Esophagus (tissue), 2 donors: ENCODE data around the gene OR2W3. TPM values are rescaled to one million over a fixed set of nuclear protein-coding genes. Genes with fewer than 3 reads are reported as not detected.
A peak's percentile ranks its signal among the peaks of the same experiment; 100 is the strongest.

Source experiments
- H3K27ac ChIP-seq, 2 donors: one replicate each; pipeline ENCODE4 v1.5.1; 2013; ENCODE audit warnings: low read depth in 2 of 2, mild to moderate bottlenecking in 2 of 2, inconsistent platforms in 1 of 2, low read length in 1 of 2, moderate library complexity in 1 of 2
- H3K27me3 ChIP-seq, 2 donors: one replicate each; pipeline ENCODE4 v1.6.1; 2013; ENCODE audit warnings: low read length in 2 of 2, control low read depth in 1 of 2, mild to moderate bottlenecking in 1 of 2; ENCODE audit not compliant: insufficient read depth in 2 of 2, control insufficient read depth in 1 of 2
- H3K36me3 ChIP-seq, 2 donors: one replicate each; pipeline ENCODE4 v1.6.1; 2013; ENCODE audit warnings: low read length in 1 of 2; ENCODE audit not compliant: control insufficient read depth in 2 of 2, insufficient read depth in 2 of 2
- H3K4me1 ChIP-seq, 2 donors: one replicate each; pipeline ENCODE4 v1.6.1; 2013; ENCODE audit warnings: low read length in 1 of 2; ENCODE audit not compliant: control insufficient read depth in 2 of 2, insufficient read depth in 2 of 2
- H3K4me3 ChIP-seq, 2 donors: one replicate each; pipeline ENCODE4 v1.5.1; 2013; ENCODE audit warnings: low read length in 2 of 2, mild to moderate bottlenecking in 2 of 2, low read depth in 1 of 2, moderate library complexity in 1 of 2
- H3K9me3 ChIP-seq, 2 donors: one replicate each; pipeline ENCODE4 v1.6.1; 2013; ENCODE audit warnings: mild to moderate bottlenecking in 2 of 2, low read depth in 1 of 2, low read length in 1 of 2, moderate library complexity in 1 of 2; ENCODE audit not compliant: control insufficient read depth in 2 of 2, insufficient read depth in 1 of 2
- WGBS, 2 donors: extraction: QIAGEN DNeasy Blood & Tissue Kit; methylation state at CpG; one replicate each; pipeline ENCODE4 v1.1.7; 2013; 5-methylcytosine and 5-hydroxymethylcytosine counted together
- polyA plus RNA-seq, 2 donors: library from polyadenylated mRNA; stranded (reverse); fragments of 200-250 nt; gene quantifications; one replicate each; pipeline ENCODE4 v1.2.3, GENCODE V29; 2013
- donor health status: healthy with polysubstance abuse.
- donor health status: Bipolar disorder and iron deficiency.

Gene OR2W3
- under 1 TPM in 1 of 2 donors, not detected in 1; 0.12 TPM for polyA plus RNA-seq

DNA sequence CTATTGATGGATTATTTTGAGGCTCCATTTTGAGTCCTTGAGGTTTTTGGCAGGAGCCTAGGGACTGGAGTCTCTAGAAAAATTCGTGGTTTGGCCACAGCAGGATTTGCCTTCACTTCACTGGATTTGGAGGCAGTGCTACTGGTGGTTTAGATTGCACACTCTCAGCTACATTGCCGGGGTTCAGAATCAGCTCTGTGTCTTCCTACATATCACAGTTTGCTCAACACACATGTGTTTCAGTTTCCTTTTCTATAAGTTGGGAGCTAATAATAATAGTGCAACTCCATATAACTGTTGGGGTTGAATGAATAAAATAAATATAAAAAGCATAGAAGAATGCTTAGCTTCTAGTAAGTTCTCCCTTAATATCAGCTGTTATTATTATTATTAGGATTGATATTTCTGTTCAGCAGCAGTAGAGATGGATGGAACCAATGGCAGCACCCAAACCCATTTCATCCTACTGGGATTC lies at the start of gene OR2W3:
TSS of gene OR2W3 (plus strand) at position 425 of the 475 bp plus-strand sequence. CDS start at position 425, 0 bp downstream.
- Histone ChIP-seq H3K36me3 (no peaks in the 10 kb centered on the region), H3K9me3 (peaks cover 4 to 10% of the 10 kb centered on the region in 2 donors), H3K4me3 (no peak within 1 kb of the TSS), H3K27me3 (no peaks in the 10 kb centered on the region), H3K27ac (no peak within 1 kb of the TSS), H3K4me1 (no peaks in the 10 kb centered on the region)
- 44 to 46% methylated on average over 2 of the region's 2 CpGs for WGBS, 2 donors

DNA sequence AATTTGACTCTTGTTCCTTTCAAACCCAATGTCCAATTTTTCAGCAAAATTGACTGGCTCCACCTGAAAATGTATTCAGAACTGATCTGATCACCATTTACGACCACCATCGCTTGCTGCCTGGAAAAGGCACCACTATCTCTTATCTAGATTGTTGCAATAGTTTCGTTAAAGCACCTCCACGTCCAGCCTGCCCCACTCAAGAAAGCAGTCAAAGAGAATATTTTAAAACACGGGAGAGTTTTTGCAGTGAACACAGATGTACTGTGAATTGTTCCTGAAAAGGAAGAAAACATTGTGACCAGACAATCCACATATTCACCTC lies 49.7 kb upstream of the OR2W3 start:
- Histone ChIP-seq H3K4me3 (no peak overlapping the region), H3K27ac (no peak overlapping the region), H3K9me3 (peaks cover 3 to 5% of the 10 kb centered on the region in 2 donors), H3K4me1 (no peaks in the 10 kb centered on the region), H3K36me3 (no peaks in the 10 kb centered on the region), H3K27me3 (no peaks in the 10 kb centered on the region)
- WGBS, 2 donors = 68 to 81% methylated on average over 5 of the region's 5 CpGs

DNA sequence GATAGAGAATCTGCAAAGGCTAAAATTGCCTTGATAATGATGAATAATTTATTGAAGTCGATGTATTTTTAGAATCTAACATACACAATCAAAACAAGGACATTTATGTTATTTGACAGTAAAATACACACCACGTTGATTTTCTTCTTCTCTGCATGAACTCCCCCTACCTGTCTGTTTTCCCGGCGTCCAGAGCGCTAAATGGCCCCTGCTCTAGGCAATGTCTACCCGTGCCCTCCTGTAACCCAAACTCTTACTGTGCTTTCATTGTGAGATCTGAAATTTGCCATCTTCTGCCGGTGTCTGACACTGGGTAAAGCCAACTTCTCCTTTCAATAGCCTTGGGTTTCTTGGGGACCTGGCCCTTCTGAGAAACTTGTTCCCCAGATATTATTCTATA lies 47.0 kb upstream of the OR2W3 start:
- no peaks in the 10 kb centered on the region for H3K36me3 ChIP-seq
- H3K27me3 ChIP-seq = peaks cover 0 to 4% of the 10 kb centered on the region in 2 donors
- H3K9me3 ChIP-seq = no peaks in the 10 kb centered on the region
- no peak overlapping the region for H3K4me3 ChIP-seq
- H3K4me1 ChIP-seq = no peaks in the 10 kb centered on the region
- no peak overlapping the region for H3K27ac ChIP-seq
- 80 to 87% methylated on average over 7 of the region's 7 CpGs for WGBS, 2 donors

DNA sequence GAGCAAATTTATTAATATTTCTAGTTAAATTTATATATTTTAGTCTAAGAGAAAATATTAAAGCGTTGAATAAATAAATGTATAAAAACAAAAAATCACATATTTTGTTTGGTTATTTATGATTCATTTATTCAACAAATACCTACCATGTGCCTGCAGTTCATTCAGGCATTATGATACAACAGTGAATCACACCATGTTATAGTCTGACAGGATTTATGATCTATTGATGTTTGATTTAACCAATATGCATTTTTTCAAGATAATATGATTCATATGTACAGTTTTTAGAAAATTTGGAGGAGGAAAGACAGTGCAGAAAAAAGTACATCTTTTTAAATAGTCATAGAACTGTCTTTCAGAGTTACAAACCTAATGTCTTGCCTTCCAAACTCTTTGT lies 45.8 kb upstream of the OR2W3 start:
- WGBS, 2 donors = 84 to 92% methylated on average over 1 of the region's 1 CpG
- no peaks in the 10 kb centered on the region for H3K9me3 ChIP-seq
- H3K4me1 ChIP-seq = no peaks in the 10 kb centered on the region
- no peak overlapping the region for H3K4me3 ChIP-seq
- peaks cover 0 to 4% of the 10 kb centered on the region in 2 donors for H3K27me3 ChIP-seq
- H3K36me3 ChIP-seq = no peaks in the 10 kb centered on the region
- H3K27ac ChIP-seq = no peak overlapping the region

DNA sequence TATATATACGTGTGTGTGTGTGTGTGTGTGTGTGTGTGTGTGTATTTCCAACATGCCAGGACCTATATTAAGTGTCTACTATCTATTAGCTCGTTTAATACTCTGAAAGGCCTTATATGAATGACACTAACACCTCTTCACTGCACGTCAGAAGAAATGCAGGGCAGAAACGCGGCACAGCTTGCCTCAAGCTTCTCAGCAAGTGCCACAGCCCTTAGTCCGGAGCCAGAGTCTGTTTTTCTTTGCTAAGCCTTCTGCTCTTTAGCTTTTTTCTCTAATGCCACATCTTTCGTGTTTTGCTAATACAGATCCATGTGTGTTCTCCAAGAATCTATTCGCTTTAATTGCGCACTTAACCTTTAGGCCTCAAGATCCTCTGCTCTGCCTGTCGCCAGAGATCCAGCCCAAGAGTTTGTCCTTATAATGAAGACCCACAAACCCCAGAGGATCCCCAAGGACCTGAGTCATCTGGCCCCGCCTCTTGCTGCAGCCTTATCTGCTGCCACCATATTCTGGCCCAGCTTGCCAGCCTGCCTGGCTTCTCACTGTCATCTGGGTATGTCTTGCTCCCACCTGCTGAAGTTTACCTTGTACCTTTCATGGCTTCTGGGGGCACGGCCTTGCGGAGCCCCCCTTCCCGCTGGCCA lies 40.4 kb upstream of the OR2W3 start:
- peaks cover 0 to 6% of the 10 kb centered on the region in 2 donors for H3K4me1 ChIP-seq
- H3K4me3 ChIP-seq = no peak overlapping the region
- no peaks in the 10 kb centered on the region for H3K36me3 ChIP-seq
- 80 to 81% methylated on average over 14 of the region's 14 CpGs for WGBS, 2 donors
- H3K27me3 ChIP-seq = peaks cover 4% of the 10 kb centered on the region in 2 donors
- H3K9me3 ChIP-seq = peaks cover 6 to 9% of the 10 kb centered on the region in 2 donors
- no peak overlapping the region for H3K27ac ChIP-seq

DNA sequence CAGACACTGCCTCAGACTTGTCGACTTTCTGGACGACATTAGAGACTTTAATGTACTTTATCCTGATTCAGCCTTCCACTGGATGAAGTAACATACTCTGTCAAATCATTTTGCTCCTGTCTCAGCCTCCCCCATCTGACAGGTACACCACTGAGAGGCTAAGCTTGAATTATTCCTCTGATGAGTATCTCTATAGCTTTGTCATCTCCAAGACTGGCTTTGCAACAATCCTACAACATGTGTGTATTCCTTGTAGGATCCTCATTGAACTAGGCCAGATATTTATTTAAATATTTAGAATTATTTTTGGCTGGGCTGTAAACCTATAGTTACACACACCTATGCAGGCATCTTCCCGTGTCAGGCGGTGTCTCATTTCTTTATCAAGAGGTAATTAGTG lies 39.5 kb upstream of the OR2W3 start:
- H3K27ac ChIP-seq = no peak overlapping the region
- no peaks in the 10 kb centered on the region for H3K36me3 ChIP-seq
- peaks cover 0 to 6% of the 10 kb centered on the region in 2 donors for H3K4me1 ChIP-seq
- 82 to 90% methylated on average over 4 of the region's 4 CpGs for WGBS, 2 donors
- H3K9me3 ChIP-seq = peaks cover 6 to 9% of the 10 kb centered on the region in 2 donors
- H3K27me3 ChIP-seq = peaks cover 4% of the 10 kb centered on the region in 2 donors
- H3K4me3 ChIP-seq = no peak overlapping the region

DNA sequence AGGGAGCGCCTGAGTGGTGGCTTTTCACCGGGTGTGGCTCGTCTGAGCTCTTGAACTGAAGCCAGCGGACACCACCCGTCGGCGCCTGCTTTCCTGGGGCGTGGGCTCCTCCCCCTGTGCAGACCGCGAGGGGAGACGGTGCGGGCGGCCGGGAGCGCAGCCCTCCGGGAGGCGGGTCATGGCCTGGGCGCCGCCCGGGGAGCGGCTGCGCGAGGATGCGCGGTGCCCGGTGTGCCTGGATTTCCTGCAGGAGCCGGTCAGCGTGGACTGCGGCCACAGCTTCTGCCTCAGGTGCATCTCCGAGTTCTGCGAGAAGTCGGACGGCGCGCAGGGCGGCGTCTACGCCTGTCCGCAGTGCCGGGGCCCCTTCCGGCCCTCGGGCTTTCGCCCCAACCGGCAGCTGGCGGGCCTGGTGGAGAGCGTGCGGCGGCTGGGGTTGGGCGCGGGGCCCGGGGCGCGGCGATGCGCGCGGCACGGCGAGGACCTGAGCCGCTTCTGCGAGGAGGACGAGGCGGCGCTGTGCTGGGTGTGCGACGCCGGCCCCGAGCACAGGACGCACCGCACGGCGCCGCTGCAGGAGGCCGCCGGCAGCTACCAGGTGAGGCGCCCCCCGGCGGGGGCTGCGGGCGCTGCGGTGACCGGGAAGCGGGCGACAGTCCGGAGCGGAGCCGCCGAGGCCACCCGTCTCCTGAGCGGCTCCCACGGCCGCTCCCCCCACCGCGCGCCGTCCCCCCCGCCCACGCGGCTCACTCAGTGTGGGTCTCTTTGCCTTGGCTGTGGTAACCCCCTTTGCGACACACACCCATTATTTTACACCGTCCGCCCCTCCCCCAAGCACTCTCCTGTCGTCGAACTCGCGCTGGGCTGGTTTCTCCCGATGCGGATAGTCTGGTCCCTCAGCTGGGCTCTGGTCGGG lies 38.1 kb upstream of the OR2W3 start, which contains the start of gene TRIM58:
TSS of gene TRIM58 (plus strand) at position 119 of the 916 bp plus-strand sequence. CDS start at position 179, 60 bp downstream.
- peaks cover 0 to 4% of the 10 kb centered on the region in 2 donors for H3K27me3 ChIP-seq
- no peak within 1 kb of the TSS for H3K27ac ChIP-seq
- H3K4me3 ChIP-seq = peak within 1 kb of the TSS; percentile 26 to 35
- H3K36me3 ChIP-seq = no peaks in the 10 kb centered on the region
- WGBS, 2 donors = 5 to 10% methylated on average over 76 to 109 of the region's 109 CpGs
- peaks cover 0 to 6% of the 10 kb centered on the region in 2 donors for H3K4me1 ChIP-seq
- H3K9me3 ChIP-seq = peaks cover 6 to 9% of the 10 kb centered on the region in 2 donors

DNA sequence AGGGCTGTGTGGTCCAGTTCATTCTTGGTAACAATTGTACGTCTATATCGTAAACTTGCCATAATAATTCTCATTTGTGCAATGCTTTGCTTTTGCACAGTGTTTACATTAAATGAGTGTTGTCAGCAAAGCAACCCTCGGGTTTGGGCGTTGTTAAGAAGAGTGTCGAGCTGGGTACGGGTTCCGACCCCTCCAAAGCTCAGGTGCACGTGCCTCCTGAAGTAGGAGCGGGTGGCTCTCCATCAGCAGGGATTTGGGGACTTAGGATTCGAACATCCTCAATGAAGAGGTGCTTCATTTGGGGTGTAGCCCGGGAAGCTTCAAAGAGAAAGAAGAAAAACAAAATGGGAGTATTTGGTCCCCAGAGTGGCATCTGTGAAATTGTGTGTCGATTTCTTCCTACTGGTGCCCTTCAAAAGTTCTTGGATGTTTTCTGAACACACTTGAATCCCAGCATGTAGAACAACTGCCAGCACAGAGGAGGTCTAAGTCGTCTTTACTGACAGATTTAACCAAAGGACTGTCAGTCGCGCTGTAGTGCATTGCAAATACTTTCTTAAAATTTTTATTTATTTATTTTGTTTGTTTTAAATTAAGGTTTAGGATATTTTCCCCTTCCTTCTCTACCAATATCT lies 37.3 kb upstream of the OR2W3 start:
- peaks cover 6 to 9% of the 10 kb centered on the region in 2 donors for H3K9me3 ChIP-seq
- H3K4me3 ChIP-seq = peak overlapping the region in 1 of 2 donors; percentile 35
- H3K27ac ChIP-seq = no peak overlapping the region
- no peaks in the 10 kb centered on the region for H3K36me3 ChIP-seq
- 35 to 43% methylated on average over 15 of the region's 15 CpGs for WGBS, 2 donors
- peaks cover 0 to 4% of the 10 kb centered on the region in 2 donors for H3K27me3 ChIP-seq
- H3K4me1 ChIP-seq = peaks cover 0 to 6% of the 10 kb centered on the region in 2 donors

DNA sequence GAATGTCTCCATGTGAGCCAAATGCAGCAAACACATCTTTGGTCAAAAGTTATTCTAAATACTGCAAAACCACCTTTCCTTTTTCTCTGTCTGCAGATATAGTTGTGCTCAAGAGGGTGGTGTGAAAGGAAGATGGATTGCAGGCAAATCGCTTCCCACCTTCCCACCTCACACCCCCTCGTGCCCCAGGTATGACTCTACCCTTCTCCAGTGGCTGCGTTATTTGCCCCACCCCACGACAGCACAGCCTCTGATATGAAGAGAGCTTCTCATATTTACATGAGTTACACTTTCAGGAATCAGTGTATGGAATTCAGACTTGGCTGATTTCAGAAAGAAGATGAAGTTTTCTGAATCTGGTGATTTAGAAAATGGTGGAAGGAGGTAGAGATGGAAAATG lies 32.6 kb upstream of the OR2W3 start:
- WGBS, 2 donors = 74 to 77% methylated on average over 4 of the region's 4 CpGs
- peaks cover 0 to 3% of the 10 kb centered on the region in 2 donors for H3K27me3 ChIP-seq
- peaks cover 0 to 2% of the 10 kb centered on the region in 2 donors for H3K9me3 ChIP-seq
- no peaks in the 10 kb centered on the region for H3K4me1 ChIP-seq
- H3K36me3 ChIP-seq = no peaks in the 10 kb centered on the region
- no peak overlapping the region for H3K4me3 ChIP-seq
- no peak overlapping the region for H3K27ac ChIP-seq
